Measurements from ENCODE around the gene MRPL55.

MRPL55 gene

GRCh38 chr1:228098323-228098931 lies 10.7 kb downstream of the MRPL55 start:
- DNase-seq: no peak

GRCh38 chr1:228097333-228098081 lies 11.6 kb downstream of the MRPL55 start:
- no peak for DNase-seq

GRCh38 chr1:228096416-228097332 lies 12.4 kb downstream of the MRPL55 start:
- no peak for DNase-seq

- no peak for DNase-seq
Observed at GRCh38 chr1:228095938-228096337, 13.2 kb downstream of the MRPL55 start.

- no peak for DNase-seq
Observed at GRCh38 chr1:228095161-228095560, 13.9 kb downstream of the MRPL55 start.

- DNase-seq: no peak
Observed at GRCh38 chr1:228094432-228095016, 14.6 kb downstream of the MRPL55 start.

- DNase-seq: no peak
Observed at GRCh38 chr1:228093050-228093906, 15.8 kb downstream of the MRPL55 start.

GRCh38 chr1:228092342-228093049 lies 16.6 kb downstream of the MRPL55 start:
- DNase-seq: no peak

GRCh38 chr1:228091084-228091483 lies 18.0 kb downstream of the MRPL55 start:
- DNase-seq: no peak

- DNase-seq: no peak
Observed at GRCh38 chr1:228090613-228091081, 18.5 kb downstream of the MRPL55 start.

GRCh38 chr1:228089519-228090380 lies 19.3 kb downstream of the MRPL55 start:
- no peak for DNase-seq

GRCh38 chr1:228088586-228089498 lies 20.3 kb downstream of the MRPL55 start:
- DNase-seq: no peak

- no peak for DNase-seq
Observed at GRCh38 chr1:228087771-228088251, 21.3 kb downstream of the MRPL55 start.

- no peak for DNase-seq
Observed at GRCh38 chr1:228085287-228085951, 23.7 kb downstream of the MRPL55 start.

- no peak for DNase-seq
Observed at GRCh38 chr1:228084797-228085196, 24.3 kb downstream of the MRPL55 start.

- no peak for DNase-seq
Observed at GRCh38 chr1:228084325-228084724, 24.8 kb downstream of the MRPL55 start.

GRCh38 chr1:228083871-228084278 lies 25.2 kb downstream of the MRPL55 start:
- no peak for DNase-seq
